ENCODE data around the gene ZNF304. TPM values are rescaled to one million over a fixed set of nuclear protein-coding genes. Genes with fewer than 3 reads are reported as not detected.

The ZNF304 gene
- total and polyA plus RNA-seq, 9 of the 15 experiments (the other 6 are each of a cell fraction or from before 2014, with no cell fraction given) = 0.82 to 5.5 (median 3.6) TPM

- TF ChIP-seq CLOCK (CRISPR knock-in tag; IDR thresholded peaks at IDR 0.05; ENCODE audit: borderline replicate concordance) (no peak), ETV1 (tag; conservative IDR thresholded peaks at IDR 0.05; ENCODE audit: low read depth) (peak; percentile 67; the same call in 1 of the 2 replicates), ZNF274 (IDR thresholded peaks at IDR 0.05; ENCODE audit: borderline replicate concordance, low read depth, low read length) (no peak), CBFA2T2 (conservative IDR thresholded peaks at IDR 0.05) (no peak), SPI1 (IDR thresholded peaks at IDR 0.05; ENCODE audit: borderline replicate concordance, low read depth, low read length) (no peak), CBX2 (IDR thresholded peaks at IDR 0.05; ENCODE audit: insufficient read depth, low read length, poor library complexity, severe bottlenecking) (no peak), RREB1 (CRISPR knock-in tag; IDR thresholded peaks at IDR 0.05) (no peak), REST (IDR thresholded peaks at IDR 0.05; ENCODE audit: borderline replicate concordance) (no peak), REST (CRISPR knock-in tag; IDR thresholded peaks at IDR 0.05; ENCODE audit: low read depth) (no peak)
These were observed at the start of gene ZNF304 (continued) for GRCh38 chr19:57350877-57351805.
